Measurements from ENCODE around the gene ZNF536.

ZNF536 gene

GRCh38 chr19:30328096-30328495 is 44.1 kb upstream of the ZNF536 start:
- TF ChIP-seq, protein P1, sequence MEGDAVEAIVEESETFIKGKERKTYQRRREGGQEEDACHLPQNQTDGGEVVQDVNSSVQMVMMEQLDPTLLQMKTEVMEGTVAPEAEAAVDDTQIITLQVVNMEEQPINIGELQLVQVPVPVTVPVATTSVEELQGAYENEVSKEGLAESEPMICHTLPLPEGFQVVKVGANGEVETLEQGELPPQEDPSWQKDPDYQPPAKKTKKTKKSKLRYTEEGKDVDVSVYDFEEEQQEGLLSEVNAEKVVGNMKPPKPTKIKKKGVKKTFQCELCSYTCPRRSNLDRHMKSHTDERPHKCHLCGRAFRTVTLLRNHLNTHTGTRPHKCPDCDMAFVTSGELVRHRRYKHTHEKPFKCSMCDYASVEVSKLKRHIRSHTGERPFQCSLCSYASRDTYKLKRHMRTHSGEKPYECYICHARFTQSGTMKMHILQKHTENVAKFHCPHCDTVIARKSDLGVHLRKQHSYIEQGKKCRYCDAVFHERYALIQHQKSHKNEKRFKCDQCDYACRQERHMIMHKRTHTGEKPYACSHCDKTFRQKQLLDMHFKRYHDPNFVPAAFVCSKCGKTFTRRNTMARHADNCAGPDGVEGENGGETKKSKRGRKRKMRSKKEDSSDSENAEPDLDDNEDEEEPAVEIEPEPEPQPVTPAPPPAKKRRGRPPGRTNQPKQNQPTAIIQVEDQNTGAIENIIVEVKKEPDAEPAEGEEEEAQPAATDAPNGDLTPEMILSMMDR (IDR thresholded peaks at IDR 0.05; ENCODE audit: extremely low read depth, missing control alignments) = no peak
- no peak for DNase-seq (ENCODE audit: low spot score)

DNA sequence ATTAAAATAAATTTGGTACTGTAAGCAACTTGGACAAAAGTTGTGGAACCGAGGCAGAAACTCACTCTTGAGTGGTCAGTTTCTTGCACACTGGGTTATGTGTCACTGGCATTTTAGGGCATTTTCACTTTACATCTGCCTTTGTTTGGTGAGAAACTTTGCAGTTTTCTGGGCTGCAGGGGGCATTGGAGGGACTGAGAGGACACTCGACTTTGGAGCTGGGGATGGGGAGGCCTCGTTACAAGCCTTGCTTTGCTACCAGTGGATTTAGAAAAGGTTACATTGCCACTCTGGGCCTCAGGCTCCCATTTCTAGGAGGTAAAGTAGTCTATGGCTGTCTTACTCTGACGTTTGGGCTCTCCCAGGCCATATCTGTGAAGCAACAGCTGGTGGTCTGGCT is 41.9 kb upstream of the ZNF536 start:
- TF ChIP-seq, protein P1 (IDR thresholded peaks at IDR 0.05; ENCODE audit: extremely low read depth, missing control alignments) = no peak
- DNase-seq (ENCODE audit: low spot score) = no peak

DNA sequence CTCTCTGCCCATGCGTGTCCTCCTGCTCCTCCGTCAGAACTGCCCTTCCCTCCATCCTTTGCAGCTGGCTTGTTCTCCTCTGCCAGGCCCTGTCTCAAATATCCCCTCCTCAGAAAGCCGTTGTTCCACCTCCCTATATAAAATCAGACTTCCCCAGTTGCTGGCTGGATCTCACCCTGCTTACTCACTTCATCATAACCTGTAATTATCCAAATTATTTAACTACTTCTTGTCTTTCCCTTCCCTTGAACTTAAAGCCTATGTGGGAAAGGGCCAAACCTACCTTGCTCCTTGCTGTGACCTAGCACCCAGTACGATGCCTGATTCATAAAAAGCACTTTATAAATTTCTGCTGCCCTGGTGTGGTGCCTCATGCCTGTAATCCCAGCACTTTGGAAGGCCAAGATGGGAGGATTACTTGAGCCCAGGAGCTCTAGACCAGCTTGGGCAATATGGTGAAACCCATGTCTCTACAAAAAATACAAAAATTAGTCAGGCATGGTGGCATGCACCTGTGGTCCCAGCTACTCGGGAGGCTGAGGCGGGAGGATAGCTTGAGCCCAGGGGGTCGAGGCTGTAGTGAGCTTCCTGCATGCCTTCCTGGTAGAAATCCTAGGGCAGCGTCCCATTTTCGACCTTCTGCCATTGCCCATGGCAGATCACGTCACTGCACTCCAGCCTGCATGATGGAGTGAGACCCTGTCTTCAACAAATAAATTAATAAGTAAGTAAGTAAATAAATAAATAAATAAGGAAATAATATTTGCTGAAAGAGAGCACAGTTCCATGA is 39.5 kb upstream of the ZNF536 start:
- TF ChIP-seq, protein P1 (IDR thresholded peaks at IDR 0.05; ENCODE audit: extremely low read depth, missing control alignments) = no peak
- no peak for DNase-seq (ENCODE audit: low spot score)

GRCh38 chr19:30333291-30334065 is 38.7 kb upstream of the ZNF536 start:
- DNase-seq (ENCODE audit: low spot score) = no peak
- TF ChIP-seq, protein P1 (IDR thresholded peaks at IDR 0.05; ENCODE audit: extremely low read depth, missing control alignments) = no peak

DNA sequence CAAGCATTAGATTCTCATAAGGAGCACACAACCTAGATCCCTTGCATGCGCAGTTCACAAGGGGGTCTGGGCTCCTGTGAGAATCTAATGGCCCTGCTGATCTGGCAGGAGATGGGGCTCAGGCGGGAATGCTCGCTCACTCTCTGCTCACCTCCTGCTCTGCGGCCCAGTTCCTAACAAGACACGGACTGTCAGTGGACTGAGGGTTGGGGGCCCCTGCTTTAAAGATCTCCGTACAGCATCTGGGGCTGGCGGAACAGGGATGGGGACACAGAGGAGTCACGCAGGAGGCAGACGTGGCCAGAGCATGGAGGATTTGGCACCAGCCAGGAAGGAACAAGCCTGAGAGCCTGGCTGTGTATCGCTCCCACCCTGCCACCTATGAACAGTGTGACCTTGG is 37.3 kb upstream of the ZNF536 start:
- DNase-seq (ENCODE audit: low spot score) = no peak
- TF ChIP-seq, protein P1 (IDR thresholded peaks at IDR 0.05; ENCODE audit: extremely low read depth, missing control alignments) = no peak

DNA sequence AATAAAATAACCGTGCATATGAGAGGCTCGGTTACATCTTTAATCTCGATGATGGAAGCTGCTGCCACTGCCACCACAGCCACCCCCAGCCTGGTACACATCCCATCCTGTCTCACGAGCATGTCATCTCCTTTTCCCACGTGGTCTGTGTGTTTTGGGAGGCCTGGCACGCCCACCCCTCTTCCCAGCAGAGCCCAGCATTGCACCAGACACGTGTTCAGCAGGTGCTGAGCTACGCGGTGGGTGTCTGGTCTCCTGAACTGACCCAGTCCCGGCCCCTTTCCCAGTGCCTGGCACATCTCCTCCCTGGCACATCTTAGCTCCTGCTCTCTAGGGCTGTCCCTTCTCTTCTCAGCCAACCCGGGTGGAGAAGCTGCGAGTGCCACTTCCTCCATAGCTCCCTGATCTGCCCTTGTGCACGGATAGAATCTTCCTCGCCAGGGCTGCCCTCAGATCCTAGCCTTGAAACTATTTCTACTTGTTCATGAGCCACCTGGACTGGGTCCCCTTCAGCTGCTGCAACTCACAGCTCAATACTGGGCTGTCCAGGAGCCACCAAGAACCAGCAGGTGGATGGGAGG is 36.8 kb upstream of the ZNF536 start:
- no peak for DNase-seq (ENCODE audit: low spot score)
- TF ChIP-seq, protein P1 (IDR thresholded peaks at IDR 0.05; ENCODE audit: extremely low read depth, missing control alignments) = no peak

DNA sequence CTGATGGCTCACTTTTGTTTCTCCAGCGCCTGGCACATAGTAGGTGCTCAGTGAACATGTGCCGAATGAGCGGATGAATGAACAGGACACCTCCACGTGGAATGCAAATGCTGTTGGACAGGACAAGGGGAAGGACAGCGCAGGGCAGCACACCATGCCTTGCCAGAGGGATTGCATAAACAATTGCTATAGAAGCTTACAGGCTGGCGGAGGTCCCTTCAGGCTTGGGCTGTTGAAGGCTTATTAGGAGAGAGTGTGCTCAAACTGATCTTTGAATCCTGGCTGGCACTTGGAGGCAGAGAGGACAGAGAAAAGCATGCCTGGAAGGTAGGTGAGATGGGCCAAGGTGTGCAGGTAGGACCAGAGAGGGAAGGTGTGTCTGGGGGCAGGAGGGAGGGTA is 35.9 kb upstream of the ZNF536 start:
- TF ChIP-seq, protein P1 (IDR thresholded peaks at IDR 0.05; ENCODE audit: extremely low read depth, missing control alignments) = no peak
- DNase-seq (ENCODE audit: low spot score) = no peak

All from GM20000 (cell line).